Small intestine (tissue), 7 donors: ENCODE results near the gene FXYD7. TPM values are rescaled to one million over a fixed set of nuclear protein-coding genes. Genes with fewer than 3 reads are reported as not detected.
"Not testable (repeated sequence)": the region's sequence is repeated elsewhere in the genome, so short reads cannot be mapped to it uniquely, and the experiment has no call there.

ENCODE experiments used
- DNase-seq, 2 donors: peaks; one replicate each; pipeline versions ENCODE4 v3.0.0 to v3.0.0-alpha.2; 2013
- FAIRE-seq: peaks from 2 replicates; lab custom pipeline; 2012; peaks lifted over from hg19 to GRCh38; lab: Jason Lieb, UNC
- H3K27ac ChIP-seq, 3 donors: one replicate each; pipeline ENCODE4 v1.5.1; 2013; ENCODE audit warnings: low read length in 2 of 3, mild to moderate bottlenecking in 2 of 3, control low read depth in 1 of 3, inconsistent platforms in 1 of 3, low read depth in 1 of 3, moderate library complexity in 1 of 3
- H3K27me3 ChIP-seq, 3 donors: one replicate each; pipeline ENCODE4 v1.6.1; 2013; ENCODE audit warnings: low read length in 3 of 3, inconsistent platforms in 1 of 3; ENCODE audit not compliant: control insufficient read depth in 3 of 3, insufficient read depth in 3 of 3
- H3K36me3 ChIP-seq, 3 donors: one replicate each; pipeline ENCODE4 v1.6.1; 2013; ENCODE audit warnings: low read length in 3 of 3, inconsistent platforms in 1 of 3, low read depth in 1 of 3, mild to moderate bottlenecking in 1 of 3, moderate library complexity in 1 of 3; ENCODE audit not compliant: control insufficient read depth in 3 of 3, insufficient read depth in 2 of 3
- H3K4me1 ChIP-seq, 3 donors: one replicate each; pipeline ENCODE4 v1.6.1; 2013; ENCODE audit warnings: low read length in 2 of 3, inconsistent platforms in 1 of 3, low read depth in 1 of 3, mild to moderate bottlenecking in 1 of 3, moderate library complexity in 1 of 3; ENCODE audit not compliant: control insufficient read depth in 3 of 3, insufficient read depth in 2 of 3
- H3K4me3 ChIP-seq, 3 donors: one replicate each; pipeline ENCODE4 v1.5.1; 2013; ENCODE audit warnings: low read length in 3 of 3, control low read depth in 1 of 3, inconsistent platforms in 1 of 3, low read depth in 1 of 3, mild to moderate bottlenecking in 1 of 3, moderate library complexity in 1 of 3
- H3K9me3 ChIP-seq, 2 donors: one replicate each; pipeline ENCODE4 v1.6.1; 2013; ENCODE audit warnings: low read depth in 1 of 2, low read length in 1 of 2; ENCODE audit not compliant: control insufficient read depth in 2 of 2, insufficient read depth in 1 of 2
- WGBS, 3 donors: extraction: QIAGEN DNeasy Blood & Tissue Kit; methylation state at CpG; one replicate each; pipeline ENCODE4 v1.1.7; 2013; 5-methylcytosine and 5-hydroxymethylcytosine counted together
- polyA plus RNA-seq, 4 donors: library from polyadenylated mRNA; stranded (reverse) in 3 of 4; unstranded in 1 of 4; fragments of 200-250 nt in 3 of 4; fragments of 120-200 nt in 1 of 4; gene quantifications; one replicate each; pipeline versions ENCODE4 v1.2.1 to v1.2.3, GENCODE V29; 2013
- donor health status: healthy with polysubstance abuse.
- donor health status: control.
- donor health status: control.
- donor health status: Bipolar disorder and iron deficiency.
- donor health status: healthy.

The FXYD7 gene
- polyA plus RNA-seq, 4 donors, result 0.24 to 0.38 TPM; not detected in 2

- peak in 1 of 2 donors; percentile 69 for DNase-seq
Measured at GRCh38 chr19:35195830-35196229, 52.8 kb downstream of the FXYD7 start.

GRCh38 chr19:35196861-35197260 is 53.8 kb downstream of the FXYD7 start:
- H3K4me3 ChIP-seq, H3K27me3 ChIP-seq, FAIRE-seq, H3K9me3 ChIP-seq, H3K4me1 ChIP-seq, H3K36me3 ChIP-seq: not testable (repeated sequence)
- 68 to 77% (median 73%) methylated on average over 6 of the region's 6 CpGs for WGBS, 3 donors
- peak in 1 of 2 donors; percentile 65 for DNase-seq
- H3K27ac ChIP-seq, result peak overlapping the region in 1 of 3 donors; percentile 51

More at GRCh38 chr19:35195830-35196229, 52.8 kb downstream of the FXYD7 start:
- no peaks in the 10 kb centered on the region for H3K36me3 ChIP-seq
- H3K4me3 ChIP-seq, result no peak overlapping the region
- no peaks in the 10 kb centered on the region for H3K27me3 ChIP-seq
- WGBS, 3 donors, result 16 to 50% (median 33%) methylated on average over 2 of the region's 2 CpGs
- H3K9me3 ChIP-seq, result no peaks in the 10 kb centered on the region
- peaks cover 0 to 6% (median 0%) of the 10 kb centered on the region in 3 donors for H3K4me1 ChIP-seq
- peak overlapping the region in 1 of 3 donors; percentile 51 for H3K27ac ChIP-seq
- no peak for FAIRE-seq

- WGBS, 3 donors, result 56 to 63% (median 59%) methylated on average over 2 of the region's 2 CpGs
- no peak for DNase-seq
Measured at GRCh38 chr19:35199481-35199880, 56.4 kb downstream of the FXYD7 start.

GRCh38 chr19:35202722-35203688 is 60.0 kb downstream of the FXYD7 start:
- H3K4me1 ChIP-seq, result peaks cover 0 to 3% (median 0%) of the 10 kb centered on the region in 3 donors
- peaks cover 0 to under 1% of the 10 kb centered on the region in 2 donors for H3K9me3 ChIP-seq
- H3K36me3 ChIP-seq, result no peaks in the 10 kb centered on the region
- H3K27ac ChIP-seq, result no peak overlapping the region
- no peak overlapping the region for H3K4me3 ChIP-seq
- no peaks in the 10 kb centered on the region for H3K27me3 ChIP-seq
- DNase-seq (no peak), FAIRE-seq (no peak)
- 85 to 92% (median 92%) methylated on average over 4 of the region's 4 CpGs for WGBS, 3 donors

More at GRCh38 chr19:35199481-35199880, 56.4 kb downstream of the FXYD7 start:
- Histone ChIP-seq H3K36me3 (no peaks in the 10 kb centered on the region), H3K27me3 (no peaks in the 10 kb centered on the region), H3K27ac (no peak overlapping the region), H3K4me3 (no peak overlapping the region), H3K4me1 (peaks cover 0 to 6% (median 0%) of the 10 kb centered on the region in 3 donors), H3K9me3 (no peaks in the 10 kb centered on the region)
- FAIRE-seq, result no peak

Other genes with a start within 250 kb of the FXYD7 start
- 1 to 10 TPM in 3 of 4 donors, under 1 TPM in 1; 0.54 to 5.9 (median 3.2) TPM for gene ZNF30, start 216.4 kb upstream of the FXYD7 start, polyA plus RNA-seq
- gene ZNF792, start 179.0 kb upstream of the FXYD7 start, polyA plus RNA-seq, result 1 to 10 TPM in 2 of 4 donors, under 1 TPM in 2; 0.45 to 5.3 (median 1.9) TPM
- gene GRAMD1A, start 142.9 kb upstream of the FXYD7 start, polyA plus RNA-seq, result 10 to 100 TPM in 2 of 4 donors, 1 to 10 TPM in 2; 2.0 to 47.0 (median 22.3) TPM
- gene SCN1B, start 112.8 kb upstream of the FXYD7 start, polyA plus RNA-seq, result 10 to 100 TPM in 1 of 4 donors, 1 to 10 TPM in 1, under 1 TPM in 1, not detected in 1; 0.84 to 10.1 (median 2.4) TPM
- gene HPN, start 101.5 kb upstream of the FXYD7 start, polyA plus RNA-seq, result 100 to 1,000 TPM in 1 of 4 donors, 1 to 10 TPM in 1, not detected in 2; 1.8 to 481 TPM
- gene FXYD3, start 27.4 kb upstream of the FXYD7 start, polyA plus RNA-seq, result 100 to 1,000 TPM in 3 of 4 donors, 10 to 100 TPM in 1; 72.7 to 803 (median 118) TPM
- gene LGI4, start 8.2 kb upstream of the FXYD7 start, polyA plus RNA-seq, result 10 to 100 TPM in 1 of 4 donors, 1 to 10 TPM in 2, under 1 TPM in 1; 0.45 to 14.5 (median 4.1) TPM
- 10 to 100 TPM in 2 of 4 donors, 1 to 10 TPM in 1, not detected in 1; 7.3 to 25.4 (median 13.6) TPM for gene FXYD1, start 4.4 kb upstream of the FXYD7 start, polyA plus RNA-seq
- 10 to 100 TPM in 3 of 4 donors, 1 to 10 TPM in 1; 3.4 to 60.5 (median 30.2) TPM for gene FXYD5, start 11.5 kb downstream of the FXYD7 start, polyA plus RNA-seq
- gene FAM187B, start 85.5 kb downstream of the FXYD7 start, polyA plus RNA-seq, result not detected
- gene LSR, start 105.7 kb downstream of the FXYD7 start, polyA plus RNA-seq, result 100 to 1,000 TPM in 2 of 4 donors, 10 to 100 TPM in 2; 51.6 to 136 (median 98.7) TPM
- 100 to 1,000 TPM in 2 of 4 donors, 10 to 100 TPM in 2; 74.7 to 127 (median 109) TPM for gene USF2, start 125.7 kb downstream of the FXYD7 start, polyA plus RNA-seq
- gene HAMP, start 139.3 kb downstream of the FXYD7 start, polyA plus RNA-seq, result under 1 TPM in 2 of 4 donors, not detected in 2; 0.01 to 0.18 TPM
- gene MAG, start 148.9 kb downstream of the FXYD7 start, polyA plus RNA-seq, result under 1 TPM in 1 of 4 donors, not detected in 3; 0.07 TPM
- 1 to 10 TPM in 3 of 4 donors, under 1 TPM in 1; 0.81 to 5.0 (median 2.2) TPM for gene CD22, start 185.9 kb downstream of the FXYD7 start, polyA plus RNA-seq
- under 1 TPM in 2 of 4 donors, not detected in 2; 0.18 to 0.74 TPM for gene FFAR1, start 204.6 kb downstream of the FXYD7 start, polyA plus RNA-seq
- 1 to 10 TPM in 1 of 4 donors, under 1 TPM in 1, not detected in 2; 0.50 to 1.0 TPM for gene FFAR3, start 215.2 kb downstream of the FXYD7 start, polyA plus RNA-seq
- gene GPR42, start 227.8 kb downstream of the FXYD7 start, polyA plus RNA-seq, result under 1 TPM in 2 of 4 donors, not detected in 2; 0.06 to 0.15 TPM